ENCODE results near the gene ANKH.

DNA sequence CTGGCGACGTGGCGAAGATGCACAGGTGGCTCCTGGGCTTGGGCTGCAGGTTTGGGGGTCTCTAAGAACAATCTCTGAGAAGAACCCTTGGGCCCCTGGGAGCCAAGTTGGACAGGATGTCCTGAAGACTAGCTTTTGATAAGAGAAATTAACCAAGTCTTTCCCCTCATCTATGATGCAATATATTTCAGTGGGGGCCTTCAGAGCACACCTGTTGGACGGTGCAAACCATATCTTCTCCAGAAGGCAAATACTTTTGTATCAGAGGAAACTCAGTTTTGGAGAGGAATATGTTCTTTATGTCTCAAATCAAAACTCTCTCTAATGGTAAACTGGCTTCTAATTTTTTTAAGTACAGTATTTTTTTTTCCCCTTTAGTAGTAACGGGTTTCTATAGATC lies 178.5 kb downstream of the ANKH start:
- TF ChIP-seq CTCF (conservative IDR thresholded peaks at IDR 0.05) (no peak), EZH2 (IDR thresholded peaks at IDR 0.05; ENCODE audit: low read depth) (no peak)
